ENCODE results near the gene LHX6.

- TF ChIP-seq SMC3 (conservative IDR thresholded peaks at IDR 0.05; ENCODE audit: poor library complexity) (no peak), CTCF (IDR thresholded peaks at IDR 0.05; ENCODE audit: poor library complexity, severe bottlenecking) (no peak), MXI1 (conservative IDR thresholded peaks at IDR 0.05; ENCODE audit: poor library complexity, severe bottlenecking) (no peak), EZH2 (IDR thresholded peaks at IDR 0.05; ENCODE audit: borderline replicate concordance, insufficient read depth, low read length, poor library complexity, severe bottlenecking) (no peak), POLR2AphosphoS5 (IDR thresholded peaks at IDR 0.05) (no peak), REST (IDR thresholded peaks at IDR 0.05; ENCODE audit: borderline replicate concordance) (no peak)
These were observed 27.1 kb downstream of the LHX6 start for GRCh38 chr9:122201641-122202040.
